Effector memory CD4-positive, alpha-beta T cell (primary cell): ENCODE data around the gene SLC6A7.

Experiments
- DNase-seq, 3 donors: peaks; one replicate each; pipeline ENCODE4 v3.0.0-alpha.2; 2020
- H3K27ac ChIP-seq: 2 replicates; pipeline ENCODE4 v1.7.0; 2013; ENCODE audit warnings: mild to moderate bottlenecking, low read length, moderate library complexity; ENCODE audit not compliant: insufficient read depth, poor library complexity, severe bottlenecking
- H3K27me3 ChIP-seq: replicated peaks from 2 replicates; pipeline ENCODE4 v1.7.0; 2013; ENCODE audit warnings: mild to moderate bottlenecking, low read length; ENCODE audit not compliant: insufficient read depth, control insufficient read depth, poor library complexity, severe bottlenecking
- H3K36me3 ChIP-seq: 2 replicates; pipeline ENCODE4 v1.7.0; 2013; ENCODE audit warnings: mild to moderate bottlenecking, low read length, moderate library complexity; ENCODE audit not compliant: control insufficient read depth, insufficient read depth
- H3K4me1 ChIP-seq: 2 replicates; pipeline ENCODE4 v1.7.0; 2013; ENCODE audit warnings: low read length, mild to moderate bottlenecking; ENCODE audit not compliant: control insufficient read depth, insufficient read depth, poor library complexity, severe bottlenecking
- H3K4me3 ChIP-seq: 2 replicates; pipeline ENCODE4 v1.7.0; 2013; ENCODE audit warnings: low read length, low read depth, mild to moderate bottlenecking; ENCODE audit not compliant: insufficient read depth, poor library complexity, severe bottlenecking
- H3K9me3 ChIP-seq: 2 replicates; pipeline ENCODE4 v1.7.0; 2013; ENCODE audit warnings: mild to moderate bottlenecking, low read length, moderate library complexity; ENCODE audit not compliant: control insufficient read depth

The SLC6A7 gene

GRCh38 chr5:150156027-150156368, 33.9 kb upstream of the SLC6A7 start:
- DNase-seq, result no peak
- H3K27ac ChIP-seq, result no peak overlapping the region

GRCh38 chr5:150156540-150156939, 33.3 kb upstream of the SLC6A7 start:
- Histone ChIP-seq H3K9me3 (no peaks in the 10 kb centered on the region), H3K4me3 (no peak overlapping the region), H3K36me3 (no peaks in the 10 kb centered on the region), H3K4me1 (no peaks in the 10 kb centered on the region), H3K27ac (no peak overlapping the region), H3K27me3 (peaks cover 4% of the 10 kb centered on the region)
- DNase-seq, result no peak

More at GRCh38 chr5:150156027-150156368, 33.9 kb upstream of the SLC6A7 start:
- H3K9me3 ChIP-seq, result no peaks in the 10 kb centered on the region
- no peaks in the 10 kb centered on the region for H3K36me3 ChIP-seq
- H3K4me3 ChIP-seq, result peak overlapping the region; percentile 15
- H3K4me1 ChIP-seq, result no peaks in the 10 kb centered on the region
- H3K27me3 ChIP-seq, result peaks cover 4% of the 10 kb centered on the region

DNA sequence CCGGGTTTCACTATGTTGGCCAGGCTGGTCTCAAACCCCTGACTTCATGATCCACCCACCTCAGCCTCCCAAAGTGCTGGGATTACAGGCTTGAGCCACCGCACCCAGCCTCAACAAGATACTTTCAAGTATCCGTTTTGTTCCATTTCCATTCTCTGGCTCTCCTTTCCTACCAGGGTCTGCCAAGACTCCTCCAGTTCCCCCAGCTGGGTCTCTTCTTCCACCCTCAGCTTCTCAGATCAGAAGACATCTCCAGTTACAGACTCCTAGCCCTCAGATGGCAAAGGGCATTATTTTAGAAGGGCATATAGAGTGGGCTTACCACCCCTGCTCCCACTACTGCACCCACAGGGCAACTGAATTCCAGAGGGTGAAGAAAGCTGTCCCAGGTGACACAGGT, 32.7 kb upstream of the SLC6A7 start:
- Histone ChIP-seq H3K27ac (no peak overlapping the region), H3K4me1 (no peaks in the 10 kb centered on the region), H3K4me3 (no peak overlapping the region), H3K36me3 (no peaks in the 10 kb centered on the region), H3K27me3 (peaks cover 4% of the 10 kb centered on the region), H3K9me3 (no peaks in the 10 kb centered on the region)
- DNase-seq, result no peak

DNA sequence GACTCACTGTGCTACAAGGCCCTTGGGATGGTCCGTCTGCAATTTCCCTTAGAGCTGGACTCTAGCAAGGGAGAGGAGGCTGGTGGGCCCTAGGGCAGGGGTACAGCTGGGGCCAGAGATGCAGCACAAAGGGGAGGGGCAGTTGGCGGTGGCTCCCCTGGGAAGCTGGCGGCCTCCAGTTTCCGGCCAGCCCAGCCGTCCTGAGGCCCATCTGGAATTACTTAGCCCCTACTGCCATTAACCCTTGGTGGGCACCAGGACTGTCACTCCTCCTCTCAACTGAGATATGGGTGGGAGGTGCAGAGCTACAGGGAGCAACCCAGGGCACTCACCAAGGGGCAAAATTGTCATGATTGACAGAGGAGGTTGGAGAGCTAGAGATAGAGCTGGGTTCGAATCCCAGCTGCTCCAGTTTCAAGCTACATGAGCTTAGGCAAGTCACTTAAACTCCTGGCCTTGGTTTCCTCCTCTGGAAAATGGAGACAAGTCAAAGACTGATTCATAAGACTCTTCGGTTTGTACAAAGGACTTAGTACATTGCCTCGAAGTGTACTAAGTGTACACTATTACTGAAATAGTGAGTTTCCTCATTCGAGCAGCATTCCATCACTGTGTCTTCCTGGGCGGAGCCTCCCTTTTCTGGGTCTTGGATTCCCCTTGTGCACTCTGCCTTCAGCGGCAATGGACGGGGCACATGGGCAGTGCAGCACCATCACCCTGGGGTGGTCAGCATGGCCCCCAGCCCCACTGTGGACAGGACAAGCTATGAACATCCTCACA, 31.5 kb upstream of the SLC6A7 start:
- DNase-seq, result no peak
- no peaks in the 10 kb centered on the region for H3K9me3 ChIP-seq
- H3K4me3 ChIP-seq, result no peak overlapping the region
- H3K27ac ChIP-seq, result no peak overlapping the region
- no peaks in the 10 kb centered on the region for H3K36me3 ChIP-seq
- H3K27me3 ChIP-seq, result peaks cover 4% of the 10 kb centered on the region
- H3K4me1 ChIP-seq, result no peaks in the 10 kb centered on the region

DNA sequence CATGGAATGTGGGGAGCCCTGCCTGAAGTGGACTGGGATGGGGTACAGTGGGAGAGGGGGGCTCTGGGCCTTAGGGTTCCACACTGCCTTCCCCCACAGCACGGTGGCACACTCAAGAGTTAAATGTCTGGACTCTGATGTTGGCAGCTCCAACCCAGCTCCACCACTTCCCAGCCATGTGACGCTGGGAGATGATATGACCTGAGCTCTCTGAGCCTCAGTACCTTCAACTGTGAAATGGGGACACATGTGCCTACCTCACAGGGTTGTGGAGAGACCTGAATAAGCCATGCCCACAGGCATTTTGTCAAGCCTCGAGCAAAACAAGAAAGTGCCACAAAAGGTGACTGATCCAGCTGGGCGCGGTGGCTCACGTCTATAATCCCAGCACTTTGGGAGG, 30.8 kb upstream of the SLC6A7 start:
- Histone ChIP-seq H3K36me3 (no peaks in the 10 kb centered on the region), H3K27ac (no peak overlapping the region), H3K27me3 (peaks cover 4% of the 10 kb centered on the region), H3K9me3 (no peaks in the 10 kb centered on the region), H3K4me1 (no peaks in the 10 kb centered on the region), H3K4me3 (no peak overlapping the region)
- no peak for DNase-seq

DNA sequence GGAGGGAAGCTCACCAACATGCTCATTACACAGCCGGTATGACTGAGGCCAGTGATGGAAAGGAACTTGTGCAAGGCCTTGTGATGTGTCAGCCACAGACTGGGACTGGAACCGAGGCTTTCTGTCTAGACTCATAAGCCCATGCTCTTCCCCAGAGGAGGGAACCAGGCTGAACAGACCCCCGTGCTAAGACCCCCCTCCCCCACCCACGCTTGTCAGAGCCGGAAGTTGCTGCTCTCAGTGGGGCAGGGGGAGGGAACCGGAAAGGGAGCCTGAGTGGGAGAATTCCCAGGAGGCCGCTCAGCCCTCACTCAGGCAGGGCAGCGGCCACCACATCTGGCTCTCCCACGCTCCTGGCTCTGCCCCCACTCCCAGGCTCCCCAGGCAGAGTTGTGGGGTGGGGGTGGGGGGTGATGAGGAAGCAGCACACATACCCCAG, 30.1 kb upstream of the SLC6A7 start:
- Histone ChIP-seq H3K4me3 (no peak overlapping the region), H3K36me3 (no peaks in the 10 kb centered on the region), H3K27ac (no peak overlapping the region), H3K4me1 (no peaks in the 10 kb centered on the region), H3K27me3 (peaks cover 4% of the 10 kb centered on the region), H3K9me3 (no peaks in the 10 kb centered on the region)
- DNase-seq, result no peak

DNA sequence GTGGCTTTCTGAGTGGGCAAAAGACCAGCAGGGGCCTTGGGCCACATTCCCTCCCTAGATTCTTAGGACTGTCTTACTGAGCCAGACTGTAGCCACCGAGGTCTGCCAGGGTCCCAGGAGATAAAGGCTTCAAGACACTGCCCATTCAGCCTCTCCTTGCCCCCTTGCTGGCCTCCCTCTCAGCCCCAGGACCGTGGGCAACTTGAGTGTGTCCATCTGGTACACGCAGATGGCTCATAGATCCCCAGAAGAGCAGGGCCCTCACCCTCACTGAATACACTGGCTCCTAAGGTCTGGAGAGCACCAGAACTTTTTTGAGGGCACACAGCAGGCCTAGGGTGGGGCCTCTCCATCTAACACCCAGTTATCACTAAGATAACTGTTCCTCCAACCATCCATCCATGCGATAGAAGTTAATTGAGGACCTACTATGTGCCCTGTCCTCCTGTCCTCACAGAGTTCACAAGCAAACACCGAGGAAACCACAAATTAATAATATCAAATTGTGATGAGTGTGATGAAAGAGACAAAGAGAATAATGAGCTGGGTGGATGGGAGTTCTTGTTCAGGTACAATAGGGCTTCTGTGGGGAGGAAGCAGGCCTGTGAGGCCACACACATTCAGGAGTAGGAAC, 29.3 kb upstream of the SLC6A7 start:
- Histone ChIP-seq H3K9me3 (no peaks in the 10 kb centered on the region), H3K4me3 (no peak overlapping the region), H3K27ac (no peak overlapping the region), H3K4me1 (no peaks in the 10 kb centered on the region), H3K36me3 (no peaks in the 10 kb centered on the region), H3K27me3 (peaks cover 4% of the 10 kb centered on the region)
- DNase-seq, result no peak

- H3K4me1 ChIP-seq, result no peaks in the 10 kb centered on the region
- H3K4me3 ChIP-seq, result no peak overlapping the region
- peak; percentile 27 to 43 (median 34) for DNase-seq
- peaks cover 6% of the 10 kb centered on the region for H3K27me3 ChIP-seq
- no peaks in the 10 kb centered on the region for H3K9me3 ChIP-seq
- no peak overlapping the region for H3K27ac ChIP-seq
- no peaks in the 10 kb centered on the region for H3K36me3 ChIP-seq
These were observed 28.4 kb upstream of the SLC6A7 start for GRCh38 chr5:150161242-150162141.

- Histone ChIP-seq H3K9me3 (no peaks in the 10 kb centered on the region), H3K36me3 (no peaks in the 10 kb centered on the region), H3K4me3 (no peak overlapping the region), H3K27ac (no peak overlapping the region), H3K27me3 (peaks cover 8% of the 10 kb centered on the region), H3K4me1 (no peaks in the 10 kb centered on the region)
- no peak for DNase-seq
These were observed 27.7 kb upstream of the SLC6A7 start for GRCh38 chr5:150162142-150162513.

DNA sequence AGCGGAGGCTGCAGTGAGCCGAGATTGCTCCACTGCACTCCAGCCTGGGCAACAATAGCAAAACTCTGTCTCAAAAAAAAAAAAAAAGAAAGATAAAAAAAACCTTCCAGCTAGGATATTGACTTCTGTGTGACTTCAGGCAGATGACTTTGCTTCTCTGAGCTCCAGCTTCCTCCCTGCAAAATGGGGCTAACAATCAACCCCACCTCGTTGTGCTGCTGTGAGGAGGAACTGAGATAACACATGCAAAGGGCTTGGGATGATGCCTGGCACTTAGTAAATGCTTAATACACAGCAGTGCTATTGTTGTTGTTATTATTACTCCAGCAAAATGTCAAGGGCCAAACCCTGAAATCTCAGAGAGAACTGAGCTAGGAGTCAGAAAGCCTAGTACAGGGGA, 26.8 kb upstream of the SLC6A7 start:
- Histone ChIP-seq H3K4me1 (no peaks in the 10 kb centered on the region), H3K36me3 (no peaks in the 10 kb centered on the region), H3K27me3 (peaks cover 16% of the 10 kb centered on the region), H3K27ac (no peak overlapping the region), H3K4me3 (no peak overlapping the region), H3K9me3 (no peaks in the 10 kb centered on the region)
- DNase-seq, result no peak
